T-helper 9 cell (primary cell): ENCODE measurements around the gene RUNX3.

Experiments used
- DNase-seq: peaks from one replicate; pipeline ENCODE4 v3.0.0-alpha.2; 2020

The RUNX3 gene

DNA sequence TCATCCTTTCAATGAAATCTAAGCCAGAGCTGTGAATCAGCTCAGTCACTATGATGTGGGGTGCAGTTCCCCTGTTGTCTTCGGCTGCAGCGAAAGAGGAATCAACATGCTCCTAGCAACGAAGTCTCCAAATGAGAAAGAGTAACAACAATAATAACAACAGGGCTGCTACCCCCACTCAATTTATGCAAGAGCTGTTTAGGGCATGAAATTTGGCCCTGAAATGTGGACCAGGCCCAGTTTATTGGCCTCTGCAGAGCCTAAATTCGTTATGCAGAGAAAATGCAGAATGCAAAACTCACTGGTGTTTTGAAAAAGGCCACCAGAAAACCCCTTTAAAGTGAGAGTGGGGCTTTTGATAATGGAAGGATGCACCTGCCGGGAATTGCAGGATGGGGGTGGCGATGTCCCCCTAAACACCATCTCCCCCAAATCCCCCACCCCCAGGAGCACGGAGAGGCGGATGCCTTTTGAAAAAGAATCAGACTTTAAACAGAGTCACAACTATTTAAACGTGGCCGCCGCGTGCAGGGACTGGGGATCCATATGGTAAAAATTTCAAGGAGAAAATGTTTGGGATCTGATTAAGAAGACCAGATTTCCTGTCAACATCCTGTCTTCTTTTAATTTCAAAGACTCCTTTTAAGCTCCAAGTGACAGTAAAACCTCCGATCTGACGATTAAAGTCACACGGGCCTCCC lies 1.9 kb downstream of the RUNX3 start:
- no peak for DNase-seq

DNA sequence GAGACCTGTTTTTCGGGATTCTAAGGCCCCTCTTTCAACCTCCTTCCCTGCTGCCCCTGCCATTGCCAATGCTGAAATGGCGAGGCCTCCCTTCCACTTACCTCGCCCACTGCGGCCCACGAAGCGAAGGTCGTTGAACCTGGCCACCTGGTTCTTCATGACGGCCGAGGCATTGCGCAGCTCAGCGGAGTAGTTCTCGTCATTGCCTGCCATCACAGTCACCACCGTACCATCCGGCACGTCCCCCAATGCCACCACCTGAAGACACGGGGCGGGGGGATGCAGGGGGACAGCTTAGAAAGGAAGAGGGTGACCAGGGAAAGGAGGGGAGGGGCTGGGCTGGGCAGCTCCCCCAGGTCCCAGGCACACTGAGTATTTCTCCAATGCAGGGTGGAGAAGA lies 2.6 kb downstream of the RUNX3 start:
- DNase-seq: no peak

DNA sequence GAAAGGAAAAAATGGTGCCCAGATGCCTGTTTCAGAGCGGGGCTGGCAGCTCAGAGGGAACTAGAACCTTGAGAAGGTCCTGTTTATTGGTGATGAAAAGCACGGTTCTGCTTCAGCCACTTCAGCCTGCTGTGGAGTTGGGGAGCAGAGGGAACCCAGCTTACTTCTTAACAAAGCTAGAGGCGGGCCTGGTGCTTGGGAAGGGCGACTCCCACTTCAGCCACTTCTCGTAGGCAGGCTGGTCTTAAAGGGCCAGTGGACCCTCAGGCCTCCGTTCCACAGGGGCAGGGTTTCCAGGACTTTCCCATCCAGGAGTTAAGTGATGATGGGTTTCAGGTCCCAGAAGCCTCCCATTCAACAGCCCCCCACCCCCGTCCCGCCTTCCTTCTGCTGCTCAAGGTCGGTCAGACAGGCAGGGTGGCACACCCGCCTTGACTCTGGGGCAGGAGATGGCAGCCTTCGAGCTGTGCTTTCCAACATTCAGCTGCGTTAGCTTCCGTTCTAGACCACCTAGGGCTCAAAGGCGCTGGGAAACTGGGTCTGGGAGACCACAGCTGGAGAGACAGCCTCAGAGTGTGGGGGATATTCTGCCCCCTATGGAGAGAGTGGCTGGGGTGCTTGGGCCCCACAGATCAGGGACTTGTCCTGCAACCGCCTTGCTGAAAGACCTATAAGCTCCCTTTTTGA lies 3.4 kb downstream of the RUNX3 start:
- no peak for DNase-seq

DNA sequence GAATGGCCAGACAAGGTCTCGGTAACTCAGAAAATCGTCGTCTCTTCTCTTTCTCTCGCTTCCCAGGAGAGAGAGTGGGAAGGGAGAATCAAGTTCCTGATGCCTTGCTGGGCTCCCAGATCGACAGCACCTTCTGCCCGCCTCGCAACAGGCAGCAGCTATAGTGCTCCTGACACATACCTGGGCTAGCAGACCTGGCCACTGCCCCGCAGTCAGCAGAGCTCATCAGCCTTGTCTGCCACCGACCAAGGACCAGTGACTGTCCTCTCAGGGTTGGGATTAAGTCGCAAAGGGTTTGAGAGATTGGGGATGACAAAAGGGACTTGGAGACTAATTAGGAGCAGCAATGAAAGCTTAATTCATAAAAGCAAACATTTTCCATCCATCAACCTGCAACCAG lies 4.1 kb downstream of the RUNX3 start:
- DNase-seq: no peak

DNA sequence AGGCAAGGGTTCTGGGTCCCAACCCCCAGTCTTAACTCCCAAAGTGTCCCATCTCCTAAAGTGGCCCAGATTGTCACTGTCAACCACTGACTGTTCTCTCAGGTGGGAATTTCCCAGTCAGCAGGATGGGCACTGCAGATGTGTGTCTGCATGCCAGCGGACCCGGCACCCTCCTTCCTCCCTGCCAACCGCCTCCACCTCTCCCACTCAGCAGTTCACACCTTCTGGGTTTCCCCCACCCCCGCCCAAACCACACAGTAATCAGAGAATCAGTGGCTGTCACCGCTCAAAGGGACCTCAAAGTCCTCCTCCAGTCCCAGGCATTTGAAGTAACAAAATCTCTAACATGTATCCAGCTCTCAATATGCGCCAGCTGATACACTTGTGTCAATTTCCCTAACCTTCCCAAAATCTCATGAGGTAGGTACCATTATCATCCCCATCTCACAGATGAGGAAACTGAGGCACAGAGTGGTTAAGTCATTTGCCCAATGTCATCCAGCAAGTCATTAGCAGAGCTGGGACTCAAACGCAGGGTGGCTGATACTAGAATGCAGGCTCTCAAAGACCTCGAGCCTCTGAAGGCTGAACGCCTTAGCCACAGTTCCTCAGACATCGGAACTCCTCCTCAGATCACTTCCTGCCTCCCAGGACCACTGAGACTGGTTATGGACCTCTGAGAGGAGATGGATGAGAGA lies 4.8 kb downstream of the RUNX3 start:
- DNase-seq: peak; percentile 81

DNA sequence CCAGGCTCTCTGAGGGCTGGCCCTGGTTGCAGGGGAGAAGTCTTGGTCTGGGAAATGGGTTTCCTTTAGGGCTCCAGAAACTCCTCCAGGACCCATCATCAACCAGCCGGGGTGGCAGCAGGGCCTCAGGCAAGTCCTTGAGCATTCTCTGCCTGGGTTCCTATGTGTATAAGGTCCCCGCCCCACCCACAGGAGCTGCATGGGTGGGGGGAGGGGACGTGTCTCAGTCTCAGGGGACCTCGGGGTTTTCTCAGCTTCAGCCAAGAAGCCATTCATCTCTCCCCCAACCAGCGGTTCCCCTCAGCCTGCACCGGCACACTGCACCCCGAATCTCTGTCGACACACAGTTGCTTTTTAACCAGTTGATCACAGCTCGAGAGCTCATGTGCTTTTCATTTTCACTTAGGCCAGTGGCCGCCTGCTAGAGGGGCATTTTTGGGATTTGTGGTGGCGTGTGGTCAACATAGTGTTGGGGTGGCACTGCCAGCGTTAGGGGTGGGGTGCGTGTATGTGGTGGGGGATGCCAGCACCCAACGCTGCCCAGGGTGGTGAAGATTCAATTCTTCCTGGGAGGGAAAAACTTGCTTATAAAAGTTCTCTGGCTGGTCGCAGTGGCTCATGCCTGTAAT lies 6.5 kb downstream of the RUNX3 start:
- no peak for DNase-seq

DNA sequence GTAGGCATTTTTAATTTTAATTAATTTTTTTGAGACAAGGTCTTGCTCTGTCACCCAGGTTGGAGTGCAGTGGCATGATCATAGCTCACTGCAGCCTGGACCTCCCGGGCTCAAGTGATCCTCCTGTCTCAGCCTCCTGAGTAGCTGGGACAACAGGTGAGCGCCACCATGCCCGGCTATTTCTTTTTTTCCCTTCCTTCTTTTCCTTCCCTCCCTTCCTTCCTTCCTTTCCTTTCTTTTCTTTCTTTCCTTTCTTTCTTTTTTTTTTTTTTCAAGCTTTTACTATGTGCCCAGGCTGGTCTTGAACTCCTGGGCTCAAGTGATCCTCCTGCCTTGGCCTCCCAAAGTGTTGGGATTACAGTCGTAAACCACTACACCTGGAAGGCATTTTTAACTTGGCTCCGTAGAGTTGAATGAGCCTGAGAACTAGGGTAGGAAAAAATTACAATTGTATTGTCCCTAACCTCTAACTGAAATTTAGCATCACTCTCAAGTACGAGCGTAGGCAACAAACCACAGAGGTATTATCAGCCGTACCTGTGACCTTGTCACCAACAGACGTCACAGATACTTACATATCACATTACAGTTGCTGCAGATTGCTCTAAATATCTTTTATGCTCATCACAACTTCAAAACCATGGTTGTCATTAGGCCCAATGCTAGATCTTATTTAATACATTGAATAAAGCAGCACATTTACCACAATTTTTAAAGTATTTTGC lies 8.0 kb downstream of the RUNX3 start:
- no peak for DNase-seq

DNA sequence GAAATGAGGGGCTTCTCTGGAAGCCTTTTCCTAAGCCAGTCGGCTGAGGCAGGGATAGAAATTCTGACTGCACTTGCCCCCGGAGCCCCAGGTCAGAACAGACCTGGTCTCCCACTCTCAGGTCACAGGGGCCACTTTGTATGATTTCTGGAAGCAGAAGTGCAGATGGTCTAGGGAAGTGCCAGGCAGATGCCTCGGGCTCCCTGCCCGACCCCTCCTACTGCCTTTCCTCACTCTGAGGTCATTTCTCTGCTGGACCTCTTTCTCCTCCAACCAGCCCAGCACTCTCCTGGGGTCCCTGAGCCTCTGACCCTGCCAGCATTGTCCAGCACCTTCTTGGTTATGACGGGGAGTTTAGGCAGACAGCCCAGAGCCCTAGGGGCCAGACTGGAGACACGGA lies 8.7 kb downstream of the RUNX3 start:
- no peak for DNase-seq

DNA sequence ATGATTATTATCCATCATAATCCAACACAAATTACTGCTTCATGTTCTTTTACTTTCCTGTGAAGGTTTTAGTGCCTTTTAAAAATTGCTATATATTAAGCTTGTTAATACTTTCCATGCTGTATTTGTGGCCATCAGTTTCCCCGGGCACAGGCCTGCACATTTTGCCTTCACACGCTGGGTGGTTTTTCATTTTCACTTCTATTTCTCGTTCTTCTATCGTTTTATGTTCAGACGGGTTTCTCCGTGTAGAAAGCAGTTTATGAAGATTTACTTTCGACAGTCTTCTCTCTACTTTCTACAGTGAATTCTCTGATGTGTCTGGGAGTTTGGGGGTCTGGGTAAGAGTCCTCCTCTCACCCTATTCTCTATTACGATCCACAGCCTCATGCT lies 9.5 kb downstream of the RUNX3 start:
- DNase-seq: no peak

DNA sequence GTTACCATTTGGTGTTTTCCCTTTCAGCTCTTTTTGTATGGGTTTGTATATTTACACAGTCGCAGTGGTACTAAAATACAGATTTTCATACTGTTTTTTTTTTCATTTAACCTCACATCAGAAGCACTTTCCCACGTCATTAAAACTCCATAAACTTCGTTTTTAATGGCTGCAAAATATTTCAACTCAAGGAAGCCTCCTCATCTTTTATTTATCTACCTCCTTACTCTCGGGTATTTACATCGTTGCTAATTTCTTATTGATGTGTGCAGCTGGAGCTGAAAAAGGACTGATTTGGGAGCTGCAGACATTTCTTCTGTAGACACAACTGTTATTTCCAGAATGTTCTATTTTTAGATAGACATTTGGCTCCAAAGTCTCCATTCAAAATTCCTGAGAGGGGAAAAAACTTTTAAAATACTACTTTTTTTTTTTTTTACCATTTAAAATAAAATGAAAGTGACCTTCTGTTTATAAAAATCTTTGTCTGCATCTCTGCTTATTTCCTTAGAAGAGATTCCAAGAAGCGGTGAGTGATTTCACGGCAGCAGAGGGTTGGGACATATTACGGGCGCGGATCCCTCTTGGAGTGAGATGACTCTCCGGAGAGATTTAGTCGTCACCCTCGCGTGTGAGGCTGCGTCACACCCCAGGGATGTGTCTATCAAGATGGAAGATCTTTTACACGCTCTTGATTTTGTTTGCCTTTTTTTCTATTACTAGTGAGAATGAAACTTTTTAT lies 10.1 kb downstream of the RUNX3 start:
- no peak for DNase-seq

DNA sequence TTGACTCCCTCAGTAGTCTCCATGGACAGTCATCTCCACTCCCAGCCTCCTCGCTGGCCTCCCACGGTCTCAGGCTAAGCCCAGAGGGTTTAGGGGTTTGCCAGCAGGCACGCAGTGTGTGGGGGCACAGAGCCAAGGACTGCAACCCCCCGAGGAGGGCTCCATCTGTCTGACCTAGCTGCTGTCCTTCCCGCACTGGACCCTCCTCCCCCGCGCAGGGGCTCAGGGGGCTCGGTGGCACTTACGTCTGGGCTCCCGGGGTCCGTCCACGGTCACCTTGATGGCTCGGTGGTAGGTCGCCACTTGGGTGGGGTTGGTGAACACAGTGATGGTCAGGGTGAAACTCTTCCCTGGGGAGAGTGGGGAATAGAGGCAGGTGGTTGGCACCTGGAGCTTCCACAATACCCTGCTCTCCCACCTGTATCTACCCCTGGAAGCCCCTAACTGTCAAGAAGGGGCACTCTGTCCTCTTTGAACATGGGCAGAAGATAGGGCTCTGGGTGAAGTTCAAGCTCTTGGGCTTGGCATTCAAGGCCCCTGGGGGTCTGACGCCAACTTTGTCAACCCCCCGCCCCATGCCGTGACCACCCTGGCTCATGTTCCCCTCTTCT lies 11.0 kb downstream of the RUNX3 start:
- no peak for DNase-seq

DNA sequence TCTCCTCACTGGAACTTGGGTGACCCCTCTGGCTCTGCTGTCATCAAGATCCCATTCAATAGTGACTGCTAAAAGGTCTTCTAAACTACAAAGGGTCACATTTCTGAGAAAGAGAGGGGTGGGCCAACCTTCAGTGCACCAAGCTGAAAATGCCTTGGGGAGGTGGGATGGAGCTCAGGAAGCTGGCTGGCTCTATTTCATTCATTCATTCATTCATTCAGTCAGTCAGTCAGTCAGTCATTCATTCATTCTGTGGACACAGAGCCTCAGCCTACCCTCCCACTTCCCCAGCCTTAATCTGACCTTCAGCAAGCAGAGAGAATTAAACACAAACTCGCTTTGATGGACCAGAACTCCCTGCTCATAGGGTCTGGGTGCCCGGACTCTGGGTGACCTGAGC lies 11.7 kb downstream of the RUNX3 start:
- DNase-seq: no peak

DNA sequence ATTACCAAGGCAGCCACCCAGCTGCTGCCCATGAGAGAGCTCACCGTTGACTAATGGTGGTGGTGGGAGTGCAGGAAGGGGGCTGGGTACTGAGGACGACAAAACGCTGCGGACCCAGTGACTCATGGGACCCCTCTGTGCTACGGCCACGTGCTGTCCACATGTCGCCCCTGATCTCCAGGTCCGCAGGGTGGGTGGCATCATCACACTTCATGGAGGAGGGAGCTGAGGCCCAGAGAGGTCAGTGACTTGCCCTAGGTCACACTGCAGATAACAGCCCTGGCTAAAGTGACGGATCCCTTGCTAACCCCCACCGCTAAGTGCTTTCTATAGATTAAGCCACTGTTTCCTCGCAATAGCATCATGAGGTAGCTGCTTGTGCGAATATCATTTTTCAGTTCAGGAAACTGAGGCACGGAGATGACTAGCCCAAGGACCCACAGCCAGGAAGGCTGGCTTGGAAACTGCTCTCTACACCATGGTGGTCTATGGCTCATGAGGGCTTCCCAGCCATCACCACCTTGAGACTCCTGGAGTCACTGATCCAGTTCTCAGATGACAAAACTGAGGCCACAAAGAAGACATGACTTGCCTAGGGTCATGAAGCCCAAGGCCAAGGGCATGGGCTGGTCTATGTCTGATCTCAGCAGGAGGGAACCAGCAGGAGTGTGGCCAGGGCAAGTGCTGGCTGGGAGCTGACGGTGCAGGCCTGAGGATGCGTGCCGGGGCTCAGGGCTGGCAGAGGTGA lies 12.6 kb downstream of the RUNX3 start:
- DNase-seq: no peak

DNA sequence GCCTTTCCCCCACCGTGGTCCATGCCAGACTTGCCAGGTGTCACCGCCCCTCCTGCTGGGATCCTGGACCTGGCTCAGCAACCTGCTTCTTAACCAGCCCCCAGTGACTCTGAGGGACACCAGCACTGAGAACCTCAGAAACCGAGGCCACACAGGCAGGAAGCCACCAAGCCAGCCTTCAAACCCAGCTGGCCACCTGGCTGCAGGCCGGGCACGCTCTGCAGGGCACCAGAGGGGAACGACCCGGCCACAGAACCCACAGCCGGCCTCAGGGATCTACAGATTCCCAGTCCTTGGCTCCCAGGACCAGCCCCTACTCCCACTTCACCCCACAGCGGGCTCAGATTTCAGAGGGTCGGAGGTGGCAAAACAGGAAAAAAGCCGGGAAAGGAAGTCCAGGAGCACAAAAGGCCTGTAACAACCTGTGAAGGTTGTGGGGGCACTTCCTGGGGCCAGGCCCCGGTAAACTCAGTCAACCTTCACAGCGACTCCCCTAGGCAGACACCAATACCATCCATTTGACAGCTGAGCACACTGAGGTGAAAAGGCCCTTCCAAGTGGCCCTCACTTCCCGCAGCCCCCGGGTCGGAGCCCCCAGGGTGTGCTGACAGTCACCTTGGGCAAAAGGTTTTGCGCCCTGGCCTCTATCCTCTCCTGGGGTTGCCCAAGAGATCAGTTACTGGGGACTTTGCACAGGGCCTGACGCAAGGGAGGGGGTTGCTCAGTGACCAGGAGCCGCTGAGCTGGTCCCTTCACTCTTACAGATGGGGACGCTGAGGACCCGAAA lies 14.1 kb downstream of the RUNX3 start:
- no peak for DNase-seq

DNA sequence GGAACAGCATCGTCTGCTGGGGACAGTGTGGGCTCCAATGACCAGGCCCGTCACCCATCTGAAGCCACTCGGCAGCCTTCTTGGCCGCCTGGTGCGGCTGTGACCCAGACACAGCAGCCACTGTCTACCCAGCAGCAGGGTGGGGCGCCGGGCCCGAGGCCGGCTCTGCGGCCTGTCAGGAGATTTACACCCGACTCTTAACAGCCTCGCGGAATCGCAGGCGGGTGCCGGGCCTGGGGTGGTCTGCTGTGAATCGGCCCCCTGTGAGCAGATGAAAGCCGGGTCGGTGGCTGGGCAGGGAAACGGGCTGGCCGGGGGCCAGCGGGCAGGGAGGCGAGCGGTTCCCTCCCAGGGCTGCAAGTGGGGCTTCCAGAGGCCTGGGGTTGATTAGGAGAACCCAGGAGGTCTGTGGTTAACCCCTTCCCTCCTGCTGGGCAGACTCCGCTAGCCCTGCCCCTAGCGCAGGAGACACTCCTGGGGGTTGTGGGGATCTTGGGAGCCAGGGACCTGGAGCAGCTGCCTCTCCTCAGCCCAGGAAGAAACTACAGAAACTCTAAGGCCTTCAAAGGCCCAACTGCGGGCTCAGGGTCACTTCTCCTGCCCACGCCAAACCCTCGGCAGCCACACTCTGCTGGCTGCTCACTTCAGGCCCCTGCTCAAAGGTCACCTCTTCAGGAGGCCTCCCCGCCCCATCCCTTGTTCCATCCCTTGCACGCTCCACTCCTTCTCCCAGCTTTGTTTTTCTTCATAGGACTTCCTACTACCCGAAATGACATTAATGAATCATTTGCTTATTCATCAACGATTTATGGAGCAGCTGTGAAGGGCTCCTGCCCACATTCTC lies 15.6 kb downstream of the RUNX3 start:
- DNase-seq: no peak

DNA sequence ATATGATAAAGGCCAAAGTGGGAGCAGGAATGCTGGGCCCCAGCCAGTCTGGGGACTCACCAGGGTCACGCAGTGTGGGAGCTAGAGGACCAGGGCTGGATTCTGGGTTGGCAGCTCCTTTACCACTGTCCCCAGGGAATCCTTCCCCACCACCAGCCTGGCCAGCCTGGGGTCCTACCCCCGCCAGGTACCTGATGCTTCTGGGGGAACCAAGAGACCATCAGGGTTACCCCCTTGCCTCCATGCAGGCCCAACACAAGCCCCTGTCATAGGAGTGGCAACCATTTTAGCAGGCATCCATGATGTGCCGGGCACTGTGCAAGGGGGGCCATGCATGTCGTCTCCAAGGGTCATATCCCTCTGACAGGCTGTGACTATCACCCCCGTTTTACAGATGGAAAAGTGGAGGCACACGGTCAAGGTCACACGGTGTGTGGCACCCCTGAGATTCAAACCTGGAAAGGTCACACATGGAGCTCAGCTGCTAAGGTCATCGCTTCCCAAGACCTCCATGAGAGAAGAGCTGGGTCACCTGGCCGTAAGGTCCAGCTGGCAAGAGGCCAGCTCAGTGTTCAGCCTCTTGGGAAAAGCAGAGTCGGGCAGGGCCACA lies 16.4 kb downstream of the RUNX3 start:
- no peak for DNase-seq

DNA sequence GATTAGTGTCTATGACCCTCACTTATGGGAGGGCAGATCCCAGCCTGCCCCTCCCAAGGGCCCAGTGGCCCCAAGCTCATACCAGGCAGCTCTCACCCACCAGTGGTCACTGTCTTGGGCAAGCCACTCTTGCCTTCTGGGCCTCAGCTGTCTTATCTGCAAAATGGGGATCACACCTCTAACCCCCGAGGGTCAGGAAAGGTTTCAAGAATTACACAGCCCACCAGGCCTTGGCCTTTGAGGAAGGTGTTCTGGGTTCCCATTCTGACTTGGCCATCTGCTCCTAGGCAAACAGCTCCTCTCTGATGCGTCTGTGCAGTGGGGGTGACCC lies 16.8 kb downstream of the RUNX3 start:
- no peak for DNase-seq

DNA sequence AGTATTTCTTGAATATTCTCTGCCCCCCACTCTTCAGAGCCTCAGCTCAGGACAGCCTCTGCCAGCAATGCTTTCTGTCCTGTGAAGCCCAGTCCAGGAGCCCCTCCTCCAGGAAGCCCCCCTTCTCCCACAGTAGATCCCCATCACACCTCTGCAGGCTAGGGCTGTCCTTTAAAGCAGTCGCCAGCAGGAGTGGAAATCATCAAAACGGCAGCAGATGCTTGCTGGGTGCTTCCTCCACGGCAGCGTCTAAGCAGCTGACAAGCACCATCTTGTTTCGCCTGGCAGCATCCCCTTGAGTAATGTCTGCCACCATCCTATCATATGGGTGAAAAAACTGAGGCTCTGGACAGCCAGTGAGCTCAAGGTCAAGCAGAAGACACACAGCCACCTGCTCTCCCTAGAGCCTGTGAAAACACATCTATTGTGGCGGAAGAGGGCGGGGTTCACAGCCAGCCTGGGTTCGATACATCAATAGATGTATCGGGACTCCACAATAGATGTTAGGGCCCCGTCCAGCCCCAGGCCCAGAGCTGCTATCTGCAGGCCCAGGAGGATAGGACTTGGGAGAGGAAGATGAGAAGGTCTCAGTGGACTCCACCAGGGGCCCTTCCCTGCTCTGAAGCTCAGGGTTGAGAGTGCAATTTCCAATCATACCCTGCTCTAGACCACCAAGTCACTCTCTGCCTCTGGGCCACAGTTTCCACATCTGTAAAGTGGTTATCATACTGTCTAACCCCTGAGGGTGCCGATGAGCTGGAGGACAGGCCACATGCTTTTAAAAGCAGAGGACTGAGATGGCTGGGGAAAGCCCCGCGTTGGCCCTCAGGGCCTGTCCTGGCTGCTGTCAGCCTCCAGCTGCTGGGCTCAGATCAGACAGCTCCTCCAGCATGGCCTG lies 17.5 kb downstream of the RUNX3 start:
- no peak for DNase-seq
